ENCODE results near the gene ART1.

The ART1 gene

GRCh38 chr11:3637201-3637600 lies 7.7 kb upstream of the ART1 start:
- no peak overlapping the region for H3K27ac ChIP-seq (ENCODE audit: low read length)
- H3K36me3 ChIP-seq (ENCODE audit: insufficient read depth, low read length): no peaks in the 10 kb centered on the region

DNA sequence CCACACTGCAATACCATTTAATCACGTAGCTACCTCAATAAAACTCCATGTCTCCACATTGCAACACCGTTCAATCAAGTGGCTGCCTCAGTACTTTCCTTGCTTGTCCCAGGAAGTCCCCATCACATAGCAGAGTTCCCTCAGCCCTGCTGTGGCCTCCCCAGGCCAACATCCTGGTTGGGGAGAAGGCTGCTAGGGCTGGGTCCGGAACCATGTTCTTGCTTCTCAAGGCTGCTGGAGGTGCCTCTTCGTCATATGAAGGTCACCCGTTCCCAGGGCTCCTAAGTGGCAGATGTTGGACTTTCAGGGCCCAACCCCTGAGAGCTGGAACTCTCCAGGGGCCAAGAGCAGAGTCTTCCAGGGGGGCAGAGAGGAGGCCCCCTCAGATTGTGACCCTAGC lies 6.4 kb upstream of the ART1 start:
- ATAC-seq (ENCODE audit: insufficient read depth, low read depth) (no peak), DNase-seq (no peak)
- H4K20me1 ChIP-seq (ENCODE audit: insufficient read depth, low read length): no peaks in the 10 kb centered on the region
- TF ChIP-seq EZH2 (IDR thresholded peaks at IDR 0.05; ENCODE audit: borderline replicate concordance, low read depth, low read length, severe bottlenecking): no peak
- TF ChIP-seq CTCF (IDR thresholded peaks at IDR 0.05; ENCODE audit: borderline replicate concordance, extremely low read depth, low read length, poor library complexity, severe bottlenecking): no peak
- H3K27me3 ChIP-seq (ENCODE audit: insufficient read depth, low read length, poor library complexity): peaks cover 2% of the 10 kb centered on the region
- no peaks in the 10 kb centered on the region for H3K36me3 ChIP-seq (ENCODE audit: insufficient read depth, low read length)
- no peak overlapping the region for H3K4me2 ChIP-seq (ENCODE audit: insufficient read depth, low read length)
- H3K9ac ChIP-seq (ENCODE audit: low read depth, low read length): no peak overlapping the region
- no peak overlapping the region for H3K27ac ChIP-seq (ENCODE audit: low read length)
- no peak overlapping the region for H3K4me3 ChIP-seq (ENCODE audit: low read depth in 1 of 2, low read length in 2 of 2)
- no peak overlapping the region for H2AFZ ChIP-seq (ENCODE audit: low read depth, low read length)
- H3K9me3 ChIP-seq (ENCODE audit: insufficient read depth, low read length, severe bottlenecking): no peaks in the 10 kb centered on the region
- no peaks in the 10 kb centered on the region for H3K79me2 ChIP-seq (ENCODE audit: insufficient read depth, low read length)
- H3K4me1 ChIP-seq (ENCODE audit: insufficient read depth, low read length): no peaks in the 10 kb centered on the region

More at GRCh38 chr11:3637201-3637600, 7.7 kb upstream of the ART1 start:
- no peak overlapping the region for H3K4me2 ChIP-seq (ENCODE audit: insufficient read depth, low read length)
- peaks cover 2% of the 10 kb centered on the region for H3K27me3 ChIP-seq (ENCODE audit: insufficient read depth, low read length, poor library complexity)
- H2AFZ ChIP-seq (ENCODE audit: low read depth, low read length): no peak overlapping the region
- H3K4me3 ChIP-seq (ENCODE audit: low read depth in 1 of 2, low read length in 2 of 2): no peak overlapping the region
- H3K79me2 ChIP-seq (ENCODE audit: insufficient read depth, low read length): no peaks in the 10 kb centered on the region
- no peaks in the 10 kb centered on the region for H3K4me1 ChIP-seq (ENCODE audit: insufficient read depth, low read length)
- no peaks in the 10 kb centered on the region for H3K9me3 ChIP-seq (ENCODE audit: insufficient read depth, low read length, severe bottlenecking)
- no peak overlapping the region for H3K9ac ChIP-seq (ENCODE audit: low read depth, low read length)
- TF ChIP-seq EZH2 (IDR thresholded peaks at IDR 0.05; ENCODE audit: borderline replicate concordance, low read depth, low read length, severe bottlenecking) (no peak), CTCF (IDR thresholded peaks at IDR 0.05; ENCODE audit: borderline replicate concordance, extremely low read depth, low read length, poor library complexity, severe bottlenecking) (no peak)
- ATAC-seq (ENCODE audit: insufficient read depth, low read depth) (no peak), DNase-seq (no peak)
- H4K20me1 ChIP-seq (ENCODE audit: insufficient read depth, low read length): no peaks in the 10 kb centered on the region

GRCh38 chr11:3639841-3640240 lies 5.1 kb upstream of the ART1 start:
- H4K20me1 ChIP-seq (ENCODE audit: insufficient read depth, low read length): no peaks in the 10 kb centered on the region
- H3K4me1 ChIP-seq (ENCODE audit: insufficient read depth, low read length): no peaks in the 10 kb centered on the region
- ATAC-seq (ENCODE audit: insufficient read depth, low read depth) (no peak), DNase-seq (no peak)
- peaks cover 2% of the 10 kb centered on the region for H3K27me3 ChIP-seq (ENCODE audit: insufficient read depth, low read length, poor library complexity)
- no peaks in the 10 kb centered on the region for H3K36me3 ChIP-seq (ENCODE audit: insufficient read depth, low read length)
- H3K4me2 ChIP-seq (ENCODE audit: insufficient read depth, low read length): no peak overlapping the region
- H3K9ac ChIP-seq (ENCODE audit: low read depth, low read length): no peak overlapping the region
- H3K27ac ChIP-seq (ENCODE audit: low read length): no peak overlapping the region
- no peak overlapping the region for H2AFZ ChIP-seq (ENCODE audit: low read depth, low read length)
- no peak overlapping the region for H3K4me3 ChIP-seq (ENCODE audit: low read depth in 1 of 2, low read length in 2 of 2)
- no peak for TF ChIP-seq CTCF (IDR thresholded peaks at IDR 0.05; ENCODE audit: borderline replicate concordance, extremely low read depth, low read length, poor library complexity, severe bottlenecking)
- TF ChIP-seq EZH2 (IDR thresholded peaks at IDR 0.05; ENCODE audit: borderline replicate concordance, low read depth, low read length, severe bottlenecking): no peak
- H3K79me2 ChIP-seq (ENCODE audit: insufficient read depth, low read length): no peaks in the 10 kb centered on the region
- no peaks in the 10 kb centered on the region for H3K9me3 ChIP-seq (ENCODE audit: insufficient read depth, low read length, severe bottlenecking)

DNA sequence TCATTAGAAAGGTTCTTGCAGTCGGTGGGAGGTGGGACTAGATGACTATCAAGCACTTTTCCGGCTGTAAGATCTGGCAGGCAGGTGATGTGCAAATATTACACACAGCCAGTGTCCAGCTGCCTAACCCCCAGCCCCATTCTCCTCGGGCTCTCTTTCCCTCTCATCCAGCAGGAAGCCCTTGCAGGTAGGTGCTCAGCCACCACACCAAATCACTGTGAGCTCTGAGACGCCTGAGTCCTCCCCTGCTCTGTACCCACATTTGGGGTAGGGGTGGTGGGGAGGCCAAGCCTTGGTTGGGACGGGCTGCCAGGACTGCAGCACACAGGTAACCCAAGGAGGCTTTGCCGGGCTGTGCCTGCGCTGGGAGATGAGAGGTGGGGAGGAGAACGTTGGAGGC lies 3.7 kb upstream of the ART1 start:
- no peak for ATAC-seq (ENCODE audit: insufficient read depth, low read depth)
- Histone ChIP-seq H3K27me3 (ENCODE audit: insufficient read depth, low read length, poor library complexity) (peaks cover under 1% of the 10 kb centered on the region), H3K36me3 (ENCODE audit: insufficient read depth, low read length) (no peaks in the 10 kb centered on the region), H3K79me2 (ENCODE audit: insufficient read depth, low read length) (no peaks in the 10 kb centered on the region), H3K9ac (ENCODE audit: low read depth, low read length) (no peak overlapping the region), H2AFZ (ENCODE audit: low read depth, low read length) (no peak overlapping the region), H3K9me3 (ENCODE audit: insufficient read depth, low read length, severe bottlenecking) (no peaks in the 10 kb centered on the region), H3K27ac (ENCODE audit: low read length) (no peak overlapping the region), H3K4me1 (ENCODE audit: insufficient read depth, low read length) (no peaks in the 10 kb centered on the region), H4K20me1 (ENCODE audit: insufficient read depth, low read length) (no peaks in the 10 kb centered on the region), H3K4me2 (ENCODE audit: insufficient read depth, low read length) (no peak overlapping the region), H3K4me3 (ENCODE audit: low read depth in 1 of 2, low read length in 2 of 2) (no peak overlapping the region)
- TF ChIP-seq CTCF (IDR thresholded peaks at IDR 0.05; ENCODE audit: borderline replicate concordance, extremely low read depth, low read length, poor library complexity, severe bottlenecking): no peak
- no peak for TF ChIP-seq EZH2 (IDR thresholded peaks at IDR 0.05; ENCODE audit: borderline replicate concordance, low read depth, low read length, severe bottlenecking)
- no peak for DNase-seq
